OCI-LY7 (cell line): ENCODE measurements around the gene SLC30A1.

Source experiments
- CTCF ChIP-seq: fragments of 200-600 bp; sonication (generic); conservative IDR thresholded peaks from 2 replicates; pipeline ENCODE4 v1.5.1; 2014; ENCODE audit warnings: mild to moderate bottlenecking, antibody characterized with exemption, low read length, moderate library complexity, mixed read lengths
- EZH2phosphoT487 ChIP-seq: fragments of 200-600 bp; sonication (generic); IDR thresholded peaks from 2 replicates; pipeline ENCODE4 v1.6.1; 2018; ENCODE audit warnings: low read depth, borderline replicate concordance, mild to moderate bottlenecking, mixed run types, antibody characterized with exemption, low read length, moderate library complexity, mixed read lengths

GRCh38 chr1:211603713-211604112 is 24.8 kb upstream of the SLC30A1 start:
- TF ChIP-seq CTCF (no peak), EZH2phosphoT487 (no peak)
